Measurements from ENCODE around the gene EEFSEC.

Gene EEFSEC

DNA sequence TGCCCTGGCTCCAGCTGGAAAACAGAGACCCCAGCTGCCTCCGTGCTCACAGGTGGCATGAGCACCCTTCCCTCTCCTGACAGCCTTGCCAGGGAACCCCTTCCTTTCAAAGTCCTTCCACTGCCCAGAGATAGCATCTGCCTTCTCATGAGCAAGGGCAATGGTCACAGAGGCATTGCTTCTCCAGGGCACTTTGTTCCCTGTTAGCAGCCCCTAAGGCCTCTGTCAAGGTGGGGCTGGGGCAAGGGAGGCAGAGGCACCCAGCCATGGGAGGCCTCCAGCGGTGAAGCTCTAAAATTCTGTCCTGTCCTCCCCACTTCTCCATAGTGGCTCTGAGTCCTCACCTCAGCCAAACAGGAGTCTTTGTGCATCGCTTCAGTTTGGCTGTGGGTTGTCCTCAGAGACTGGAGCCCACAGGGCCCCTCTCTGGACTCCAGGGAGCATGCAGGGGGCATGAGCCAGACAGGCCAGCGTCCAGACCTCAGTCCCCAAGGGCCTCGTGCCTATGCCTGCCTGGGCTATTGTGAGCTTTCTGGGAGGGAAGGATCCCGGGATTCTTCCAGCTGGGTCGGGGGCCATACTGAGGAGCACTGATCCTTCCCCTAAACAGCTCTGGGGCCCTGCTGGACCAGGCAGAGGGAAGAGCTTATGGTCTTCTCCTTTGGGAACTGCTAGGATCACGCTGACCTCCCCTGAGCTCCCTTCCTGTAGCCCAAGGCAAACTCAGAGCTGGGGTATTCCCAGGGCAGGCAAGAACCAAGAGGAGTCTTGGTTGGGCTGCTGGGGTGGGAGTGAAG, 206.8 kb downstream of the EEFSEC start:
- peaks cover 2% of the 10 kb centered on the region for H3K4me1 Mint-ChIP-seq
- no peaks in the 10 kb centered on the region for H3K27me3 Mint-ChIP-seq
- H3K36me3 Mint-ChIP-seq: peaks cover 23% of the 10 kb centered on the region
- no peak overlapping the region for H3K4me3 Mint-ChIP-seq
- DNase-seq (ENCODE audit: low spot score in 2 of 2) (no peak), ATAC-seq (ENCODE audit: low read depth) (no peak)
- no peak overlapping the region for H3K27ac Mint-ChIP-seq
- H3K9me3 Mint-ChIP-seq: no peaks in the 10 kb centered on the region

DNA sequence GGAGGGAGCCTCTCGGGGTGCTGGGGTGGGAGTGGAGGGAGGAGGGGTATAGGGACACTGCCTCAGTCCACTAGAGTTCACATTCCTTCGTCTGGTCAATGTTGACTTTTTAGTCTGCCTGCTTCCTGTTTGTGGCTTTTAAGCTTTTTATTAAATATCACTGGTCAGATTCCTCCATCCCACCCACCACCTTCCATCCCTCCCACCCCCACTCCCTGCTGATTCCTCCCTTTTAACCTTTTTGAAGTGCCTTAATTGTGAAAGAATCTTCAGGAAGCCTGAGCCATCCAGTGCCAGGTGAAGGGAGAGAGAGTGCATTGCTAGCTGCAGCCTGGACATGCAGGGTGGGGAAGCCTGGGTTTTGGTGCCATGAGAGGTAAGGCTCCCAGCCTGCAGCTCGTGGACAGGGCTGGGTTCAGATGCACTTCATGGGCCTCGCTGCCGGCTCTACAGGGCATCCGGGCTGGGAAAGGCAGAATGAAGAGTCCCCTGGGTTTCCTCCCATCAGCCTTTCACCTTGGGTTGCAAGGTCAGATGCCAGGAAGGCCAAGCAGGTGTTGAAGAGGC, 207.5 kb downstream of the EEFSEC start:
- Mint-ChIP-seq H3K36me3 (peaks cover 21% of the 10 kb centered on the region), H3K9me3 (no peaks in the 10 kb centered on the region), H3K27ac (no peak overlapping the region), H3K4me1 (peaks cover 2% of the 10 kb centered on the region), H3K27me3 (no peaks in the 10 kb centered on the region), H3K4me3 (no peak overlapping the region)
- no peak for ATAC-seq (ENCODE audit: low read depth)
- DNase-seq (ENCODE audit: low spot score in 2 of 2): no peak

DNA sequence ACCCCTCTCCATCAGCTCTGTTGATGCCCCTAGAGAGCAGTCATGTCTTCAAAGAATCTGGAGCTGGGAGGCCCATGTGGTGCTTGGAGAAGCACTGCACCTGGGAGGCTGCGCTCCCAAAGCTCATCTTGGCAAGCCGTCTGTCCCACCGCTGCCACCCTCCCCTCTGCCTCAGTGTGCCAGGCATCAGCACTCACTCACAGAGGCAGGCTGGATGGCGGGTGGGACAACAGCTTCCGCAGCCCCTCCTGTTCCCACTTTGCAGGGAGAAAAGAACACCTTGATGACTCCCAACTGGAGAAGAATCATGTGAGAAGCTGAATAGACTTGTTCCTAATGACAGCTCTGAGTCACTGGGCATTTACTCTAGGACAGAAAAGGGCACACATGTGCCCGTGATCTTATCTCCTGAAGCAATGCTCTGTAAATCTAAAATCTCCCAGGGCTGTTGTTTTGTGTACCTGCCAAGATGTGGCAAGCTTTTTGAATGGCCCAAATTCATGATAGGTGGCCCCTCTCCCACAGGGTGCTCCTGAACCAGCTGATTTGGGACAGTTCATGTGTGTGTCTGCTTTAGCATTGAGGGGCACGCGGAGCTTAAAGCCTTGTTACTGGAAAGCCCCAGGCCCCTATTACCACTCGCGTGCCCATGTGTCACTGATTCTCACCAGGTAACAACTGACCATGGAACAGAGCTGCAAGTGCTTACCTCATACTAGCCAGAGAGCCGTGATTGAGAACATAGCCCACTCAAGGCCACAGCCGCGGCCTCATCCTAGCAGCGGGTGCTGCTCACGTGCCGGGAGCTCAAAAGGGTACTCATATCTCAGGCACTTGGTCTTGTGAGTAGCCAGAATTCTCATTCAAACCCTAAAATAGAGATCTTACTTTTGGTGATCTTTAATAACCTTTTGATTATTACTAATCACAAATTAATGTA, 209.0 kb downstream of the EEFSEC start:
- no peak overlapping the region for H3K27ac Mint-ChIP-seq
- H3K4me1 Mint-ChIP-seq: peaks cover 2% of the 10 kb centered on the region
- no peaks in the 10 kb centered on the region for H3K9me3 Mint-ChIP-seq
- ATAC-seq (ENCODE audit: low read depth) (no peak), DNase-seq (ENCODE audit: low spot score in 2 of 2) (no peak)
- no peak overlapping the region for H3K4me3 Mint-ChIP-seq
- H3K27me3 Mint-ChIP-seq: no peaks in the 10 kb centered on the region
- H3K36me3 Mint-ChIP-seq: peaks cover 24% of the 10 kb centered on the region

DNA sequence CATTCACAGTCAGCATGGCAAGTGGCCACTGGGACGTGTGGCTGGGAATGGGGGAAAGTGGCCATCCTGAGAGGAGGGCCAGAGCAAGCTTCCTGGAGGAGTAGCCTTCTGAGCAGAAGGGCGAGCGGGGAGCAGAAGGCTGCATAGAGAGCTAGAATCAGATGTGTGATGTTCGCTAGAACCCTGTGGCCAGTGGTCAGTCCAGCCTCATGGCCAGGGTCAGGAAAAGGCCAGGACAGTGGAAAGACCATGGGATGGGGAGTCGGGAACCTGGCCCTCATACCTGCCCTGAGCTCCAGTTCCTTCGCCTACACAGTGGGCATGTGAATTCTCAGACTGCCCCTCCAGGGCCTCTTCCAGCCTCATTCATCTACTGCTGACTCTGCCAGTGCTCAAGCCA, 211.0 kb downstream of the EEFSEC start:
- DNase-seq (ENCODE audit: low spot score in 2 of 2): no peak
- Mint-ChIP-seq H3K4me3 (no peak overlapping the region), H3K4me1 (peaks cover 11% of the 10 kb centered on the region), H3K27ac (no peak overlapping the region), H3K36me3 (peaks cover 16% of the 10 kb centered on the region), H3K27me3 (no peaks in the 10 kb centered on the region), H3K9me3 (no peaks in the 10 kb centered on the region)
- no peak for ATAC-seq (ENCODE audit: low read depth)

GRCh38 chr3:128364808-128365360, 211.6 kb downstream of the EEFSEC start:
- Mint-ChIP-seq H3K9me3 (no peaks in the 10 kb centered on the region), H3K27ac (no peak overlapping the region), H3K27me3 (no peaks in the 10 kb centered on the region), H3K4me1 (peaks cover 14% of the 10 kb centered on the region), H3K36me3 (peaks cover 16% of the 10 kb centered on the region), H3K4me3 (no peak overlapping the region)
- DNase-seq (ENCODE audit: low spot score in 2 of 2): no peak
- no peak for ATAC-seq (ENCODE audit: low read depth)

DNA sequence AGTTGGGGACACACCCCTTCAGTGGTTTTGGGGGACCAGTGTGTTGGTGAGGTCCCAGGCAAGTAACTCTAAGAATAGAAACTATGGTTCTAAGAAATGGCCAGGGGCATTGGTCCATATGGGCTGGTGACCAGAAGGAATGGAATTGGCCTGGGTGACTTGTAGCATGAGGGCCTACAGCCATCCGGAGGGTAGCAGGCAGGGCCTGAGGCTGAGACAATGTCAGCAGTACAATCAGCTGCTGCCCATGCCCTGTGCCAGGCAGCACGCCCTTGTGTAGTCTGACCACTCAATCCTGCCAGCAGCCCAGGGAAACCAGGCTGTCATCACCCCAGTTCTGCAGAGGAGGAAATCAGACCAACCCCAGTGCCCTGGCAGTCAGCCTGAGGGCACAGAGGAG, 212.9 kb downstream of the EEFSEC start:
- H3K27ac Mint-ChIP-seq: no peak overlapping the region
- peaks cover 21% of the 10 kb centered on the region for H3K4me1 Mint-ChIP-seq
- no peak for ATAC-seq (ENCODE audit: low read depth)

GRCh38 chr3:128366652-128367051, 213.4 kb downstream of the EEFSEC start:
- no peak for ATAC-seq (ENCODE audit: low read depth)
- H3K27ac Mint-ChIP-seq: no peak overlapping the region

More for the DNA sequence above, 212.9 kb downstream of the EEFSEC start:
- no peaks in the 10 kb centered on the region for H3K27me3 Mint-ChIP-seq
- no peak for DNase-seq (ENCODE audit: low spot score in 2 of 2)
- no peak overlapping the region for H3K4me3 Mint-ChIP-seq
- no peaks in the 10 kb centered on the region for H3K9me3 Mint-ChIP-seq
- H3K36me3 Mint-ChIP-seq: peaks cover 12% of the 10 kb centered on the region

GRCh38 chr3:128367221-128367620, 213.9 kb downstream of the EEFSEC start:
- no peaks in the 10 kb centered on the region for H3K9me3 Mint-ChIP-seq
- H3K4me3 Mint-ChIP-seq: no peak overlapping the region
- peaks cover 7% of the 10 kb centered on the region for H3K36me3 Mint-ChIP-seq
- H3K27ac Mint-ChIP-seq: no peak overlapping the region
- no peaks in the 10 kb centered on the region for H3K27me3 Mint-ChIP-seq
- H3K4me1 Mint-ChIP-seq: peaks cover 24% of the 10 kb centered on the region
- ATAC-seq (ENCODE audit: low read depth) (no peak), DNase-seq (ENCODE audit: low spot score in 2 of 2) (no peak)

More at GRCh38 chr3:128366652-128367051, 213.4 kb downstream of the EEFSEC start:
- Mint-ChIP-seq H3K4me3 (no peak overlapping the region), H3K9me3 (no peaks in the 10 kb centered on the region), H3K36me3 (peaks cover 8% of the 10 kb centered on the region), H3K27me3 (no peaks in the 10 kb centered on the region), H3K4me1 (peaks cover 24% of the 10 kb centered on the region)
- no peak for DNase-seq (ENCODE audit: low spot score in 2 of 2)

- no peak overlapping the region for H3K27ac Mint-ChIP-seq
- no peaks in the 10 kb centered on the region for H3K9me3 Mint-ChIP-seq
- H3K4me1 Mint-ChIP-seq: peaks cover 28% of the 10 kb centered on the region
- ATAC-seq (ENCODE audit: low read depth): no peak
- peaks cover 8% of the 10 kb centered on the region for H3K36me3 Mint-ChIP-seq
- DNase-seq (ENCODE audit: low spot score in 2 of 2): no peak
- H3K27me3 Mint-ChIP-seq: no peaks in the 10 kb centered on the region
- no peak overlapping the region for H3K4me3 Mint-ChIP-seq
Observed at GRCh38 chr3:128367761-128368160, 214.5 kb downstream of the EEFSEC start.

DNA sequence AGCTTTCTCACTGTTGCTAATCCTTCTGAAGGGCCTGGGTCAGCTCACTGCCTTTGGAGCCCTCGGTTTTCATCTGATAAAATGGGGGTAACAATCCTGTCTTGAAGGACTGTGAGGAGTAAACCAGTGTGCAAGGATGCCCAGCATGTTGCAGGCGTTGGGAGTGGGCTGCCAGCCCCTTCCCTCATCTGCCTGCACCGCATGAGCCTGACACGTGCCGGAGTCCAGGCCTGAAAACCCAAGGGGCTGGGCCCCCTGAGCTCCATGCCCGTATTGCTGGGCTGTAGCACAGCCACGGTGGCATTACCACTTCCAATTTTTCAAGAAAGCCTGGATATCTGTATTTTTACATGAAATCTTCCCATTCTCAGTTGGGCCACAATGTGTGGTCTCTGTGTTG, 215.3 kb downstream of the EEFSEC start:
- H3K9me3 Mint-ChIP-seq: no peaks in the 10 kb centered on the region
- peaks cover 33% of the 10 kb centered on the region for H3K4me1 Mint-ChIP-seq
- no peak overlapping the region for H3K4me3 Mint-ChIP-seq
- DNase-seq (ENCODE audit: low spot score in 2 of 2): no peak
- ATAC-seq (ENCODE audit: low read depth): no peak
- peaks cover 11% of the 10 kb centered on the region for H3K36me3 Mint-ChIP-seq
- H3K27ac Mint-ChIP-seq: no peak overlapping the region
- H3K27me3 Mint-ChIP-seq: no peaks in the 10 kb centered on the region

DNA sequence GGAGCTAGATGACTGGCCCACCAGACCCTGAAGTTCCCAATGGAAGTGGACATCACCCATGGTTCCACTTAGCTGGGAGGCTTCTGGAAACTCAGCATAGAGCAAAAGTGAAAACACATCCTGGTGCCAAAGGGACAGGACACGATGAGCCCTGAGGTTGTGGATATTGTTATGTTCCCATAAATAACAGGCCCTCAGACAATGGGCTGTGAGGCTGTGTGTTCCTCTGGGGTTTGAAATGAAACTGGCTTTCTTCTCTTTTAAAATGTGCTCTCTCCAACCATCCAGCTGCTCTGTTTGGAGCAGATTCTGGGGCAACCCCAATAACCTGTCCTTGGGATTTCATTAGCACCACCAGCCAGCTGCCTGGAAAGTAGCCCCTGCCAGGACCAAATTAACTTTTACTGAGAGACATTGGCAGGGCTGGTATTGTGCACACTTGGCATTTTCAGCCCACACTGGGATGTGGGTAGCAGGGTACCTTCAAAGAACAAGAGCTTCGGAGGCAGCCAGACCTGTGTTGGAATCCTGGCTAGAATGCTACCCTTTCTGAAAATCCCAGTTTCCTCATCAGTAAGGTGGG, 215.9 kb downstream of the EEFSEC start:
- Mint-ChIP-seq H3K27ac (no peak overlapping the region), H3K4me1 (peaks cover 37% of the 10 kb centered on the region), H3K4me3 (no peak overlapping the region), H3K27me3 (no peaks in the 10 kb centered on the region), H3K36me3 (peaks cover 9% of the 10 kb centered on the region), H3K9me3 (no peaks in the 10 kb centered on the region)
- ATAC-seq (ENCODE audit: low read depth) (no peak), DNase-seq (ENCODE audit: low spot score in 2 of 2) (no peak)

GRCh38 chr3:128369881-128370642, 216.8 kb downstream of the EEFSEC start:
- Mint-ChIP-seq H3K27ac (peak overlapping the region; percentile 45), H3K9me3 (no peaks in the 10 kb centered on the region), H3K36me3 (peaks cover 8% of the 10 kb centered on the region), H3K4me3 (no peak overlapping the region), H3K27me3 (no peaks in the 10 kb centered on the region), H3K4me1 (peaks cover 43% of the 10 kb centered on the region)
- ATAC-seq (ENCODE audit: low read depth): peak; percentile 72
- DNase-seq (ENCODE audit: low spot score in 2 of 2): no peak

- ATAC-seq (ENCODE audit: low read depth): no peak
- Mint-ChIP-seq H3K27me3 (no peaks in the 10 kb centered on the region), H3K4me1 (peaks cover 50% of the 10 kb centered on the region), H3K4me3 (no peak overlapping the region), H3K9me3 (no peaks in the 10 kb centered on the region), H3K36me3 (peaks cover 7% of the 10 kb centered on the region), H3K27ac (no peak overlapping the region)
- no peak for DNase-seq (ENCODE audit: low spot score in 2 of 2)
Observed at GRCh38 chr3:128372281-128372680, 219.0 kb downstream of the EEFSEC start.
